ENCODE measurements around the gene LDLRAD3.

Gene LDLRAD3

GRCh38 chr11:36051235-36052144, 107.6 kb downstream of the LDLRAD3 start:
- DNase-seq: no peak

GRCh38 chr11:36053281-36053680, 109.4 kb downstream of the LDLRAD3 start:
- DNase-seq: no peak

GRCh38 chr11:36053862-36054261, 110.0 kb downstream of the LDLRAD3 start:
- DNase-seq: no peak

GRCh38 chr11:36054628-36055027, 110.8 kb downstream of the LDLRAD3 start:
- DNase-seq: no peak

- DNase-seq: no peak
Observed at GRCh38 chr11:36056160-36056751, 112.4 kb downstream of the LDLRAD3 start.

- DNase-seq: no peak
Observed at GRCh38 chr11:36057379-36058042, 113.6 kb downstream of the LDLRAD3 start.

GRCh38 chr11:36059660-36060059, 115.8 kb downstream of the LDLRAD3 start:
- no peak for DNase-seq

- DNase-seq: no peak
Observed at GRCh38 chr11:36060926-36061325, 117.1 kb downstream of the LDLRAD3 start.

GRCh38 chr11:36061471-36061870, 117.6 kb downstream of the LDLRAD3 start:
- DNase-seq: no peak

- DNase-seq: no peak
Observed at GRCh38 chr11:36062796-36063365, 119.0 kb downstream of the LDLRAD3 start.

GRCh38 chr11:36065436-36065835, 121.6 kb downstream of the LDLRAD3 start:
- no peak for DNase-seq

GRCh38 chr11:36066891-36067290, 123.0 kb downstream of the LDLRAD3 start:
- DNase-seq: no peak

- DNase-seq: peak; percentile 51 to 84
Observed at GRCh38 chr11:36069576-36070212, 125.8 kb downstream of the LDLRAD3 start.

- DNase-seq: no peak
Observed at GRCh38 chr11:36070213-36070953, 126.5 kb downstream of the LDLRAD3 start.

GRCh38 chr11:36070954-36071330, 127.1 kb downstream of the LDLRAD3 start:
- DNase-seq: no peak

- DNase-seq: no peak
Observed at GRCh38 chr11:36071917-36072500, 128.1 kb downstream of the LDLRAD3 start.

GRCh38 chr11:36073411-36074203, 129.7 kb downstream of the LDLRAD3 start:
- DNase-seq: peak; percentile 22 to 41

- no peak for DNase-seq
Observed at GRCh38 chr11:36074941-36075431, 131.1 kb downstream of the LDLRAD3 start.

GRCh38 chr11:36077368-36077767, 133.5 kb downstream of the LDLRAD3 start:
- no peak for DNase-seq

GRCh38 chr11:36077886-36078685, 134.2 kb downstream of the LDLRAD3 start:
- DNase-seq: no peak
